GM12865 (cell line): ENCODE data around the gene ITK.

Experiments used
- DNase-seq: peaks from one replicate; pipeline ENCODE4 v3.0.0; 2010; ENCODE audit warnings: low read depth
- H3K4me3 ChIP-seq: 2 replicates; pipeline ENCODE4 v1.5.1; 2011; ENCODE audit warnings: mild to moderate bottlenecking, low read depth, low read length, control low read depth
- CTCF ChIP-seq: IDR thresholded peaks from 2 replicates; pipeline ENCODE4 v1.5.1; 2011; ENCODE audit warnings: low read length, control low read depth, low read depth, inconsistent platforms; ENCODE audit not compliant: insufficient read depth; ENCODE audit errors: missing control alignments

The ITK gene

DNA sequence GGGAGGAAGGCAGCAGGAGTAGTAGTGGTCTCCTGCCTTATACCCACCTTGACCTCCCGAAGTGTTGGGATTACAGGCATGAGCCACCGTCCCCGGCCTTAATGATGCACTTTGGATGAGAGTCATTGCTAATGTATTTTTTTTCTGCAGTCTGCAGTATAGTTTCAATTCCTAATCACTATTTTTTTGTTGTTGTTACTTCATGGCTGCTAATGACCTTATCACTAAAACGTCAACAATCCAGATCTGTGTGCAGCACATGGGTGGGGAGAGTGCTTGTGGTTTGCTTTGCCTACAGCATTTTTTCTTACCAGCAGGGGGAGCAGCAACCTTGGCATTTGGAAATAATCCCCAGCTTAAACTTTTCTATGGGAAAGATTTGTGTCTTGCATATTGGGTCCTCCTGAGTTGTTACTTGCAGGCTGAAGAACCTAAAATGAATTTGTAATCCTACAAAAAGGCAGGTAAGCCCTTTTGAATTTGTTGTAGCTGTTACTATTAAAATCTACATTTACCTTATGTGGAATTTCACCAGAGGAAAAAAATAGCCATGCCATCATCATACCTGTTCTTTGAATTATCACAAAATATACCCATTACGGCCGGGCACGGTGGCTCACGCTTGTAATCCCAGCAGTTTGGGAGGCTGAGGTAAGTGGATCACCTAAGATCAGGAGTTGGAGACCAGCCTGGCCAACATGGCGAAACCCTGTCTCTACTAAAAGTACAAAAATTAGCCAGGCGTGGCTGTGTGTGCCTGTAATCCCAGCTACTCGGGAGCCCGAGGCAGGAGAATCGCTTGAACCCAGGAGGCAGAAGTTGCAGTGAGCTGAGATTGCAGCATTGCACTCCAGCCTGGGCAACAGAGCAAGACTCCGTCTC is 31.7 kb upstream of the ITK start:
- peak; percentile 83 for TF ChIP-seq CTCF
- peak; percentile 83 for DNase-seq
- H3K4me3 ChIP-seq = no peak overlapping the region

- no peak for DNase-seq
- H3K4me3 ChIP-seq = no peak overlapping the region
- no peak for TF ChIP-seq CTCF
Measured at GRCh38 chr5:157150995-157151394, 29.6 kb upstream of the ITK start.

- no peak for TF ChIP-seq CTCF
- DNase-seq = no peak
- H3K4me3 ChIP-seq = no peak overlapping the region
Measured at GRCh38 chr5:157155297-157155696, 25.3 kb upstream of the ITK start.

GRCh38 chr5:157157293-157157891 is 23.2 kb upstream of the ITK start:
- H3K4me3 ChIP-seq = no peak overlapping the region
- no peak for DNase-seq
- no peak for TF ChIP-seq CTCF

- TF ChIP-seq CTCF = no peak
- DNase-seq = no peak
- no peak overlapping the region for H3K4me3 ChIP-seq
Measured at GRCh38 chr5:157159209-157159751, 21.4 kb upstream of the ITK start.

DNA sequence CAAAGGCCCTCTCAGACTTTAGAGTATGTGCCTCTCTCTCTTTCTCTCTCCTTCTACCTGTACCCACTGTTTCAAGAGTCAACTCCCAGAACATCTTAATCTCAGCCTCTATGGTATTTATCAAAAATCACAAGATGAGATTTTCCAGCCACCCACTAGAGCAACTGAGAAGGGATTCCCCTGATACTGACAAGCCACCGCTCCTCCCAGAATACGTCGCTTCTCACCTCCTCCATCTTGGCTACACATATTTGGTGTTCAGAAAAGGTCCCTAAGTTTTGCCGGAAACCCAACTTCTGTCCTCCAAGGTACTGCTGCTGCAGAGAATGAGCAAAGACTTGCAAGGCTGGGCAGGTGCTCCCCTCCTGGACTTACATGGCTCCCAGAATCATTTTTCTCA is 20.6 kb upstream of the ITK start:
- DNase-seq = no peak
- TF ChIP-seq CTCF = no peak
- H3K4me3 ChIP-seq = no peak overlapping the region
